MV-4-11 (cell line): ENCODE data around the gene CRTAC1.

ENCODE experiments used
- DNase-seq: peaks from one replicate; lab custom pipeline; 2025; lab: John Stamatoyannopoulos, UW

The CRTAC1 gene

GRCh38 chr10:97896756-97897358, 133.6 kb downstream of the CRTAC1 start:
- no peak for DNase-seq

- no peak for DNase-seq
These were observed 134.5 kb downstream of the CRTAC1 start for GRCh38 chr10:97895915-97896314.

GRCh38 chr10:97895084-97895483, 135.3 kb downstream of the CRTAC1 start:
- no peak for DNase-seq

- no peak for DNase-seq
These were observed 136.3 kb downstream of the CRTAC1 start for GRCh38 chr10:97894092-97894491.

DNA sequence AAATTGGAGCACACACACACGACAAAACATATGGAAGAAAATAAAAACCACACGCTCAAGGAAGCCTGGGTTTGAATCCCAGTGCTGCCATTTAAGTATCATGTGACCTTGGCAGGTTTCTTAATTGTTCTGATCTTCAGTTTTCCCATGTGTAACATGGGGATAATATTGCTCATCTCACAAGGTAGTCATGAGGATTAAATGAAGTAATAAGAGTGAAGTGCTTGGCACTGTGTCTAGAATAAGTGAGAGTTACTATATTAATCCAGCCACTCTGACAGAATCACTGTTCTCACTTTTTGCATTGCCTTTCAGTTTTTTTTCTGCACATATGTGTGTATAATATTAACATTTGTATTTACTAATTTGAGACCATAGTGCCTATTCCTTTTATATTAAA, 137.5 kb downstream of the CRTAC1 start:
- no peak for DNase-seq

GRCh38 chr10:97892506-97892905, 137.9 kb downstream of the CRTAC1 start:
- DNase-seq = no peak

DNA sequence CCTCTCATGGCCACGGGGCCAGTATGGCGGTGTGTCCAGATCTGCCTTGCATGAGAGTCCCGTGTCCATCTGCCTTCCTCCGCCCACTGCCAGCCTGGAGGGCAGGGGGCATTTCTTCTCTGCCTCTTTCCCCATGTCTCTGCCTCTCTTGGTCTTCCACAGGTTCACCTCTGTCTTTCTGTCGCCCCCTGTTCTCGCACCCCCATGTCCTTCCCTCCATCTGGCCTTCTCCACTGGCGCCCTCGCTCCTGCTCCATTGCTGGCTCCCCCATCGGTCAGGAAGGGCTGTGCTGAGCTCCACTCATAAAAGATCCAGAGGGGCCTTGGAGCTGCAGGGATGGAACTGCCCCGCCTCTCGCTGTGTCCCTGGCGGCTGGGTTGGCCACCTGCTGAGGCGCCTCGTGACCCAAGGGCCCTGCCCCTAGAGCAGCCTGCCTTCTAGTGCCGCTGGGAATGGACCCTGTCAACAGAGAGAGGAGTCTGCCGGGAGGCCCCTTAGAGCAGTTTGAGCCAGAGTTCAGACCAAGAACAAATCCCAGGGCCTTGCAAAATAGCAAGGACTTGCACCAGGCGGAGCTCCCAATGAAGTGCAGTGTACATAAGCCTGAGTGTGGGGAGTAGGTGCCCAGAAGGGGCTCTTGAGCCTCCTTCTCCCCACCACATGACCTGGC, 138.8 kb downstream of the CRTAC1 start:
- DNase-seq = no peak

GRCh38 chr10:97889461-97890265, 140.8 kb downstream of the CRTAC1 start:
- no peak for DNase-seq

GRCh38 chr10:97888641-97889262, 141.7 kb downstream of the CRTAC1 start:
- DNase-seq = peak; percentile 21

DNA sequence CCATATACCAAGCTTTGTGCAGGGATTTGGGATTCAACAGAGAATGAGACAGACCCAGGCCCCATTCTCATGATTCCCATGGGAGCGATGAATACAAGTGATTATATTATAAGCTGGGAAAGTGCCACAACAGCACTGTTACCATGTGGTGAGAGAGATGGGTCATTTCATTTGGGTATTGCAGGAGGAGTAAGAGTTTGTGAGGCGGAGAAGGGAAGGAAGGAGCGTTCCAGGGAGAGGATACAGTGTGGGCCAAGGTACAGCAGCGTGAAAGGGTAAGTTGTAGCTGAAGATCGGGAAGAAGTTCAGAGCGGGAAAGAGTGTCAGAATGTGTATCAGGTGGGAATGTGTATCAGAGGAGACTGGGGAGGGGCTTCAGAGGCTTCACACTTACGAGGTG, 142.3 kb downstream of the CRTAC1 start:
- DNase-seq = no peak

DNA sequence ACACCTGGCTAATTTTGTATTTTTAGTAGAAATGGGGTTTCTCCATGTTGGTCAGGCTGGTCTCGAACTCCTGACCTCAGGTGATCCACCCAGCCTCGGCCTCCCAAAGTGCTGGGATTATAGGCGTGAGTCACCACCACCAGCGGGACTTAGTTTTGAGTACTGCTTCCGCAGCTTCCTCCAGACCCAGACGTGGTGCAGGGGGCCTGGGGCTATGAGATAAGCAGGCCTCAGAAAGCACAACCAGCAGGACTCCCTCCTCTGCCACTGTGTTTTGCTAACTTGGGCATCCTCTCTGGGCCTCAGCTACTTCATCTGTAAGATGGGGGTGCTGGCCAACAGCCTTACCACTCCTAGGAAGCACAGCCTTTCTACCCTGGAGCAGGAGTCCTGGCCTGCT, 143.0 kb downstream of the CRTAC1 start:
- no peak for DNase-seq

GRCh38 chr10:97886286-97886685, 144.1 kb downstream of the CRTAC1 start:
- no peak for DNase-seq

- no peak for DNase-seq
These were observed 147.3 kb downstream of the CRTAC1 start for GRCh38 chr10:97883092-97883485.

DNA sequence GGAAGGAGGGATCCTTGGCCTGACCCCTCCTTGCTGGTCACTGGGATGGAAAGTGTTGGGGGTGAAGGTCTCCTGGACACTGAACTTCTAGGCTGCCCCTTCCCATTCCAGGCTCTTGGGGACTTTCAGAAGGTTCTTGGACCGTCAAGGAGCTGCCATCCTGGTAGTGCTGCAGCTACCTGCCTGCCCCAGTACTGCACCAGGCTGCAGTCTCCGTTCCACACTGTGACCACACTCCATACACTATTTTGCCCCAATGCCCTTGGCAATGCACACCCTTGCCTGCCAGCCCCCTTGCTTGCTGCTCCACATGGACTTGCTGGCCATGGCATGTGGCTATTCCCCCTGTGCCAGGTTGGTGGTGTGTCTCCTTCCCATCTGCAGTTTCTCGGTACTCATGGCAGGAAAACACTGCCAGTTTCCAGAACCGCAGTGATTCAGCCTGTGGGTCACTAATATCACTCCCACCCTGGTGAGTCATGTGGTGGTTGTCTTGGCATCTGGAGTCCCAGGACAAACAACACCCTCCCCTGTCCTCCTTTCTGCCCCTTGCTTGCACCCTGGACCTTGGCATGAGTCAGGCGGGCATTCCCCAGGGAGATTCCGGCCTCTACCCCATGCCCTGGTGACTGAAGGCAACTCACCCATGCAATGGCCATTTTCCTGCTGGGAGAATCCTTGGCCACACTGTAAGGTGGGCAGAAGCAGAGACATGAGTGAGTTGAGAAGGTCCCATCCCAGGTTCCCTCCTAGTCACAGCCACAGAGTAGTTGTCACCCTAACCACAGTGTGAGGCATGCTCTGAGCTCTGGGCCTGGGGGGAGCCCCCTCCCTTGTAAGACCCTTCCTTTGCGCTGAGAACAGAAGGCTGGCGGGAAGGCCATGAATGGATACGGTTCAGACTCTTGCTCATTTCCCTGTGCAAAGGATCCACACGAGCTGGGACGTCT, 148.0 kb downstream of the CRTAC1 start:
- no peak for DNase-seq

- no peak for DNase-seq
These were observed 150.3 kb downstream of the CRTAC1 start for GRCh38 chr10:97880109-97880508.

GRCh38 chr10:97879241-97879640, 151.2 kb downstream of the CRTAC1 start:
- no peak for DNase-seq

DNA sequence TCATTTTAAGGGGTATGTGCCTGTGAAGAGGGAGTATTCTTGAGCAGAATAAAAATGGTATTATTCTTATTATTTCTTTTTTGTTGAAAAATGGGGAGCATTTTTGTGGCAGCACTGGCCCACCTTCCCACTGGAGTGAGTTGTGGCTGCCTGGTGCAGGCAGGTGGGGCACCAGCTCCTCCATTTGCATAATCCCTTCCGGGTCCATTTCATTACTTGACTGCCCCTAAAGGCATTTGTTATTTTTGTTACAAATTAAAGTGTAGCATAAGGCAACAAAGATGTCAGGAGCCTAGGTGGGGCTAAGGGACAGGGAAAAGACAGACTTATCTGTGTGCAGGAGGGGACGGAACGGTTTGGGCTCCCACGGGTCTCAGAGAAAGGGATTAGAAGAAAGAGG, 154.0 kb downstream of the CRTAC1 start:
- no peak for DNase-seq

GRCh38 chr10:97875391-97875790, 155.0 kb downstream of the CRTAC1 start:
- DNase-seq = no peak

DNA sequence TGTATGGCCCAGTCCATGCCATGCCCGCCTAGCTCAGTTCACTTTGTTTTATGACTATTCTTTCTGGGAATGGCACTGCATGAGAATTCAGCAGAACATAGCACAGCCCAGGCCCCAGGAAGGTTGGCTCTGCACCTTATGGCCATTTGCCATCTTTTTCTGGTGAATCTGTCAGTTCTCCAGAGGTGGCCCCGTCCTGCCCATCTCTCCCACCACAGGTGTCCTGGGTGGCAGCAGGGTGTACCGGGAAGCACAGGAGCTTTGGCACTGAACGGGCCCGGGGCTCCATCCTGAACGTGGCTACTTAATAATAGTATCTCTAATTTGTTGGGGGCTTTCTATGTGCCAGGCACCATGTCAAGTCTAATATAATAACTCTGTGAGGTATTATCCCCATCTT, 156.1 kb downstream of the CRTAC1 start:
- no peak for DNase-seq

GRCh38 chr10:97873569-97873968, 156.9 kb downstream of the CRTAC1 start:
- DNase-seq = no peak

- DNase-seq = no peak
These were observed 159.4 kb downstream of the CRTAC1 start for GRCh38 chr10:97870990-97871389.
